PC-9 (cell line): Measurements from ENCODE around the gene RTF2. TPM values are rescaled to one million over a fixed set of nuclear protein-coding genes. Genes with fewer than 3 reads are reported as not detected.

ENCODE experiments used
- BruUV-seq: library from RNA; stranded (reverse); fragments of 400-500 nt; replicated peaks from 2 replicates; lab custom pipeline; 2021; lab: Mats Ljungman, UMichigan
- CTCF ChIA-PET: fragments of 300-600 bp; sonication (Branson Sonifier 250); formaldehyde crosslinking; loops from one replicate; lab custom pipeline; 2022; ENCODE audit warnings: antibody characterized with exemption; lab: Charles Lee
- POLR2A ChIA-PET: fragments of 300-600 bp; sonication (Branson Sonifier 250); formaldehyde crosslinking; loops from one replicate; lab custom pipeline; 2022; ENCODE audit warnings: antibody characterized with exemption; ENCODE audit not compliant: unreplicated experiment; lab: Charles Lee
- DNase-seq, 2 experiments: peaks; one replicate each; pipeline versions ENCODE4 v3.0.0 to v3.0.0-alpha.2; 2015 to 2022; ENCODE audit warnings: mixed read lengths in 1 of 2
- H2AFZ ChIP-seq: fragments of 200-600 bp; sonication (generic); 2 replicates; pipeline ENCODE4 v1.8.1; 2017; ENCODE audit warnings: antibody characterized with exemption
- H3F3A ChIP-seq: fragments of 200-600 bp; sonication (generic); 2 replicates; pipeline ENCODE4 v1.8.1; 2017; ENCODE audit warnings: antibody characterized with exemption, mild to moderate bottlenecking, low read depth; ENCODE audit not compliant: insufficient read depth
- H3K27ac ChIP-seq: fragments of 200-600 bp; sonication (generic); 2 replicates; pipeline ENCODE4 v1.6.1; 2016; ENCODE audit warnings: mixed run types
- H3K27me3 ChIP-seq: fragments of 200-600 bp; sonication (generic); 2 replicates; pipeline ENCODE4 v1.6.1; 2016; ENCODE audit warnings: low read depth, mixed run types; ENCODE audit not compliant: insufficient read depth
- H3K36me3 ChIP-seq: fragments of 200-600 bp; sonication (generic); 2 replicates; pipeline ENCODE4 v1.6.1; 2016; ENCODE audit warnings: low read depth, mixed run types
- H3K4me1 ChIP-seq: fragments of 200-600 bp; sonication (generic); replicated peaks from 2 replicates; pipeline ENCODE4 v1.6.1; 2016; ENCODE audit warnings: mixed run types; ENCODE audit not compliant: insufficient read depth
- H3K4me2 ChIP-seq: fragments of 200-600 bp; sonication (generic); 2 replicates; pipeline ENCODE4 v1.6.1; 2017; ENCODE audit warnings: mixed run types
- H3K4me3 ChIP-seq: fragments of 200-600 bp; sonication (generic); 2 replicates; pipeline ENCODE4 v1.6.1; 2016; ENCODE audit warnings: mixed run types
- H3K79me2 ChIP-seq: fragments of 200-600 bp; sonication (generic); 2 replicates; pipeline ENCODE4 v1.6.1; 2017; ENCODE audit warnings: low read depth, mixed run types
- H3K9me2 ChIP-seq: fragments of 200-600 bp; sonication (generic); 2 replicates; pipeline ENCODE4 v1.8.1; 2017; ENCODE audit warnings: mild to moderate bottlenecking; ENCODE audit not compliant: insufficient read depth
- H3K9me3 ChIP-seq: fragments of 200-600 bp; sonication (generic); 2 replicates; pipeline ENCODE4 v1.8.1; 2016; ENCODE audit warnings: low read depth; ENCODE audit not compliant: insufficient read depth
- H4K20me1 ChIP-seq: fragments of 200-600 bp; sonication (generic); 2 replicates; pipeline ENCODE4 v1.8.1; 2017; ENCODE audit not compliant: insufficient read depth
- CTCF ChIP-seq: fragments of 200-600 bp; sonication (generic); conservative IDR thresholded peaks from 2 replicates; pipeline ENCODE4 v1.6.1; 2017; ENCODE audit warnings: mixed run types, antibody characterized with exemption, mild to moderate bottlenecking, moderate library complexity
- EZH2 ChIP-seq: fragments of 200-600 bp; sonication (generic); IDR thresholded peaks from 2 replicates; pipeline ENCODE4 v1.8.0; 2017; ENCODE audit warnings: antibody characterized with exemption, low read depth
- intact Hi-C: fragments of 100-400 bp; cut with micrococcal nuclease; formaldehyde crosslinking; loops from one replicate; pipeline ENCODE4 v1.10.0; 2022; ENCODE audit not compliant: unreplicated experiment
- total RNA-seq: library from RNA; stranded (reverse); gene quantifications from 2 replicates; pipeline ENCODE4 v1.2.3, GENCODE V29; 2021

RTF2 gene
- total RNA-seq, 1 experiment from 2014 or later, result 108 TPM

DNA sequence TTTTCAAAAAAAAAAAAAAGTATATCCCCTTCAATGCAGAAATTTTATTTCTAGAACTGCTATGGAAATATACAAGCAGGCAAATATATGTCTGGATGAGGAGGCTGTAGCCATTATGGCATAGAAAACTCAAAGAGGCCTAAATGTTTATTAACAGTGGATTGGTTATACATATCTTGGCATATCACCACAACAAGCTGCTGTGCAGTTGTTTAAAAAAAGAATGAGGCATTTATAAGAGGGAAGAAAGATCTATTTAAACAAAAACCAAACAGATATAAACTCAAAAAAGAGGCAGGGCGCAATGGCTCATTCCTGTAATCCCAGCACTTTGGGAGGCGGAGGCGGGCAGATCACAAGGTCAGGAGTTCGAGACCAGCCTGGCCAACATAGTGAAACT is 30.1 kb upstream of the RTF2 start:
- no peaks in the 10 kb centered on the region for H3F3A ChIP-seq
- intact Hi-C loops, result no loop called here
- TF ChIP-seq EZH2 (no peak), CTCF (no peak)
- no peaks in the 10 kb centered on the region for H3K79me2 ChIP-seq
- BruUV-seq, result no TSS peak
- H2AFZ ChIP-seq, result no peak overlapping the region
- no peaks in the 10 kb centered on the region for H4K20me1 ChIP-seq
- DNase-seq, result no peak
- H3K27me3 ChIP-seq, result no peaks in the 10 kb centered on the region
- H3K4me3 ChIP-seq, result no peak overlapping the region
- H3K36me3 ChIP-seq, result no peaks in the 10 kb centered on the region
- no peaks in the 10 kb centered on the region for H3K9me2 ChIP-seq
- H3K9me3 ChIP-seq, result no peaks in the 10 kb centered on the region
- H3K4me2 ChIP-seq, result no peak overlapping the region
- ChIA-PET POLR2A (no interaction called here), CTCF (no interaction called here)
- H3K27ac ChIP-seq, result no peak overlapping the region
- no peaks in the 10 kb centered on the region; the same call in 1 of the 2 replicates for H3K4me1 ChIP-seq

- no peaks in the 10 kb centered on the region; the same call in 1 of the 2 replicates for H3K4me1 ChIP-seq
- H3K79me2 ChIP-seq, result no peaks in the 10 kb centered on the region
- no peaks in the 10 kb centered on the region for H3K36me3 ChIP-seq
- H2AFZ ChIP-seq, result no peak overlapping the region
- ChIA-PET CTCF (interaction anchor here (0.6 kb wide), 1 partner anchor 1075 kb away, joined by 5 read pairs; no protein-coding TSS in a partner anchor), POLR2A (no interaction called here)
- H3K9me2 ChIP-seq, result no peaks in the 10 kb centered on the region
- TF ChIP-seq EZH2 (no peak), CTCF (no peak)
- peak; percentile 34 to 41 for DNase-seq
- H3K4me2 ChIP-seq, result no peak overlapping the region
- no peaks in the 10 kb centered on the region for H3K9me3 ChIP-seq
- no peak overlapping the region for H3K4me3 ChIP-seq
- BruUV-seq, result no TSS peak
- no peak overlapping the region for H3K27ac ChIP-seq
- H3K27me3 ChIP-seq, result peaks cover 7% of the 10 kb centered on the region; the same call in 1 of the 2 replicates
- intact Hi-C loops, result no loop called here
- no peaks in the 10 kb centered on the region for H4K20me1 ChIP-seq
- no peaks in the 10 kb centered on the region for H3F3A ChIP-seq
Observed at GRCh38 chr20:56439771-56440291, 28.6 kb upstream of the RTF2 start.

GRCh38 chr20:56440346-56441007 is 27.9 kb upstream of the RTF2 start:
- Histone ChIP-seq H3K27me3 (peaks cover 12% of the 10 kb centered on the region; the same call in 1 of the 2 replicates), H2AFZ (no peak overlapping the region), H3K9me2 (no peaks in the 10 kb centered on the region), H3K4me1 (no peaks in the 10 kb centered on the region; the same call in 1 of the 2 replicates), H3F3A (no peaks in the 10 kb centered on the region), H3K79me2 (no peaks in the 10 kb centered on the region), H3K9me3 (no peaks in the 10 kb centered on the region), H4K20me1 (no peaks in the 10 kb centered on the region), H3K36me3 (no peaks in the 10 kb centered on the region), H3K4me3 (no peak overlapping the region), H3K27ac (no peak overlapping the region), H3K4me2 (no peak overlapping the region)
- ChIA-PET CTCF (interaction anchor here (0.6 kb wide), 1 partner anchor 1074 kb away, joined by 5 read pairs; no protein-coding TSS in a partner anchor), POLR2A (no interaction called here)
- no TSS peak for BruUV-seq
- DNase-seq, result no peak
- intact Hi-C loops, result no loop called here
- TF ChIP-seq EZH2 (no peak), CTCF (no peak)
